ENCODE data around the gene TMEM176B. TPM values are rescaled to one million over a fixed set of nuclear protein-coding genes. Genes with fewer than 3 reads are reported as not detected.

The TMEM176B gene
- total RNA-seq, 4 donors from 2014 or later = 10.4 to 36.0 (median 18.9) TPM

GRCh38 chr7:150801946-150802771 lies 2.0 kb upstream of the TMEM176B start:
- Histone ChIP-seq H3K4me1 (peaks cover 10 to 16% of the 10 kb centered on the region in 2 donors), H3K27ac (no peak overlapping the region), H3K9me3 (no peaks in the 10 kb centered on the region), H3K27me3 (no peaks in the 10 kb centered on the region), H3K4me3 (replicated peaks in 1 of 3) (no peak overlapping the region), H3K36me3 (no peaks in the 10 kb centered on the region)
- intact Hi-C loops (cut with DNase I) = no loop called here
- no peak for DNase-seq
- WGBS, 2 donors = 89 to 95% methylated on average over 12 of the region's 12 CpGs
- no peak for TF ChIP-seq CTCF (IDR thresholded peaks at IDR 0.05)
- TF ChIP-seq POLR2A (IDR thresholded peaks at IDR 0.05) = no peak

DNA sequence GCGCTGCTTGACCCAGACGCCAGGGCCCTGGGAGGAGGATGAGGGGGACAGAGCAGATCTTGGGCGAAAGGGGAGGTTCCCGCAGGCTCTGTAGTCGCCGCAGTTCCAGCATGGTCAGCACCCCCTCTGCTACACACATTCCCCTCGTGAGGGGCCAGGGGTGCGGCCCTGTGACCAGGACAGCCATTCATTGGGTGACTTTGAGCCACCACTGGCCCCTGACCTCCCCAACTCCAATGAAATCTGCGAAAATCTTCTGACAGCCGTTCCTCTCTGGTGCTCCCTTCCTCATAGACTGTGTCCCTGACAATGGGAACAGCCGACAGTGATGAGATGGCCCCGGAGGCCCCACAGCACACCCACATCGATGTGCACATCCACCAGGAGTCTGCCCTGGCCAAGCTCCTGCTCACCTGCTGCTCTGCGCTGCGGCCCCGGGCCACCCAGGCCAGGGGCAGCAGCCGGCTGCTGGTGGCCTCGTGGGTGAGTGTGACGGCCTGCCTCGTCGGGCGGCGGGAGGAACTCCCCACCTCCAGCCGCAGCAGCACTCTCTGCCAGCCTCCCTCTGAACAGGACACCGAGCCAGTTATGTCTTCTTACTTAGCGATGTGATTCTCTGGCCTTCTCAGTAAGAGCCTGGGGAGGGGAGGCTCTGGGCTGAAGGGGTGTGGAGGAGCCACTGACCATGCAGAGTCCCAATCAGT lies 1.2 kb upstream of the TMEM176B start:
- DNase-seq = no peak
- TF ChIP-seq CTCF (IDR thresholded peaks at IDR 0.05) = no peak
- TF ChIP-seq POLR2A (IDR thresholded peaks at IDR 0.05) = no peak
- Histone ChIP-seq H3K4me3 (replicated peaks in 1 of 3) (peak overlapping the region in 1 of 3 donors; percentile 45), H3K27ac (peak overlapping the region in 1 of 3 donors; percentile 28), H3K4me1 (peaks cover 10 to 16% of the 10 kb centered on the region in 2 donors), H3K9me3 (no peaks in the 10 kb centered on the region), H3K27me3 (no peaks in the 10 kb centered on the region), H3K36me3 (no peaks in the 10 kb centered on the region)
- 45 to 47% methylated on average over 12 to 19 of the region's 26 CpGs for WGBS, 2 donors
- intact Hi-C loops (cut with DNase I) = no loop called here

DNA sequence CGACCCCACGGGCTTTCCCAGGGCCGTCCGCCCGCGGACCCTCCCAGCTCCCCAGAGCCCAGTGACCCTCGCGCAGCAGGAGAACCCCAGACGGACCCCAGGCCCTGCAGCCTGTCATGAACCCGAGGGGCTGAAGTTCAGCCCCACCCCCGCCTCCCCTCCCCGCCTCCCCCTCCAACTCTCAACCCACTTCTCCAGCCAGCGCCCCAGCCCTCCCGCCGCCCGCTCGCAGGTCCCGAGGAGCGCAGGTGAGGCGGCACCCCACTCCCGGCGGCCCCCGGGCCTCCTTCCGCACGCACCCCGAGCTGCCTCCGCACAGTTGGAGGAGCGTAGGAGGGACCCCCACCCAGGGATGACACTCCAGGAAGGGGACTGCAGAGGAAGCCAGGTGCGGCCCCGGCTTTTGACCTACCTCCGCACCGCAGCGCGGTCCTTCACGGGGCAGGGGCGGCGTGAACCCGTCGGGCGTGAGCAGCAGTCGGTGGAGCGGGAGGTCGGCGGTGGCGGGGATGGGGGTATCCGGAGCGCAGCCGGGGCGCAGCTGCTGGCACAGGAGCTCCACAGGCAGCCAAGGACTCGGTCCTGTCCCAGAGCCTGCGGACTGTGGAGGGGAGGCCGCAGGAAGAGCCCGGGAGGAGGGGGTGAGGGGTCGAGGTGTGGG lies 547 bp upstream of the TMEM176B start, which contains the start of gene TMEM176A:
TSS of gene TMEM176A (plus strand) at position 189 of the 661 bp plus-strand sequence. CDS start 782 bp downstream, outside the sequence.
- 7 to 10% methylated on average over 27 to 31 of the region's 54 CpGs for WGBS, 2 donors
- no peaks in the 10 kb centered on the region for H3K36me3 ChIP-seq
- H3K9me3 ChIP-seq = no peaks in the 10 kb centered on the region
- intact Hi-C loops (cut with DNase I) = no loop called here
- H3K27me3 ChIP-seq = no peaks in the 10 kb centered on the region
- peak within 1 kb of the TSS in 1 of 3 donors; percentile 45 for H3K4me3 ChIP-seq (replicated peaks in 1 of 3)
- TF ChIP-seq CTCF (IDR thresholded peaks at IDR 0.05) (no peak), POLR2A (IDR thresholded peaks at IDR 0.05) (no peak)
- peak within 1 kb of the TSS in 1 of 3 donors; percentile 28 for H3K27ac ChIP-seq
- DNase-seq = no peak
- peaks cover 10 to 16% of the 10 kb centered on the region in 2 donors for H3K4me1 ChIP-seq

GRCh38 chr7:150799156-150799555 lies 1.0 kb downstream of the TMEM176B start:
- no peaks in the 10 kb centered on the region for H3K9me3 ChIP-seq
- no peaks in the 10 kb centered on the region for H3K36me3 ChIP-seq
- DNase-seq = no peak
- 84 to 92% methylated on average over 3 of the region's 3 CpGs for WGBS, 2 donors
- H3K27ac ChIP-seq = no peak overlapping the region
- H3K4me1 ChIP-seq = peaks cover 10 to 16% of the 10 kb centered on the region in 2 donors
- no peak for TF ChIP-seq POLR2A (IDR thresholded peaks at IDR 0.05)
- no peak for TF ChIP-seq CTCF (IDR thresholded peaks at IDR 0.05)
- H3K27me3 ChIP-seq = no peaks in the 10 kb centered on the region
- no peak overlapping the region for H3K4me3 ChIP-seq (replicated peaks in 1 of 3)
- intact Hi-C loops (cut with DNase I) = no loop called here

All from thyroid gland (tissue), 4 donors.